SK-N-MC (cell line): Measurements from ENCODE around the gene TCN2.

Source experiments
- EZH2 ChIP-seq: fragments of 200-600 bp; sonication (generic); IDR thresholded peaks from one replicate; pipeline ENCODE4 v1.6.1; 2017; ENCODE audit warnings: antibody characterized with exemption
- POLR2AphosphoS5 ChIP-seq: IDR thresholded peaks from 2 replicates; pipeline ENCODE4 v1.6.1; 2012; ENCODE audit warnings: mild to moderate bottlenecking, low read depth, low read length, borderline replicate concordance

DNA sequence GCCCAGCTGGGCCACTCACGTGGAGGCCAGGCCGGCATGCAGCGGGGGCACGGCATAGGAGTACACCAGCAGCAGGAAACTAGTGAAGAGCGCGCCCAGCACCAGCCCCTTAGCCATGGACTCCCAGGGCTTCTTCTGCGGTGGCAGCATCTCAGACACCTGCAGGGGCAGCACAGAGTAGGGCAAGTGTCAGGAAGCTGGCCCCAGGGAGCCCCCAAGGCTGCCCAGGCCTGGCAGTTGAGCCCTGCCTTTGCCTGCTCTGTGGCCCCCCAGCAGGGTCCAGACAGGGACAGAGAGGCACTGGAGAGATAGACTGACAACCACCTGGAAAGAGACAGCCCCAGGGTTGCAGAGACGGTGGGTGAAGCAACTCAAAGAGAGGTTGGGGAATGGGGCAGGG lies 49.7 kb upstream of the TCN2 start:
- TF ChIP-seq EZH2 (no peak), POLR2AphosphoS5 (no peak)
